Mesendoderm (in vitro differentiated cells): ENCODE results near the gene ALOX5.

ENCODE experiments used
- DNase-seq: peaks from one replicate; pipeline ENCODE4 v3.0.0; 2013
- H2AK5ac ChIP-seq: 2 replicates; pipeline ENCODE4 v1.6.1; 2013; ENCODE audit warnings: low read length, inconsistent platforms
- H2BK120ac ChIP-seq: 2 replicates; pipeline ENCODE4 v1.6.1; 2013; ENCODE audit warnings: low read depth, mild to moderate bottlenecking, low read length, moderate library complexity, mixed read lengths
- H2BK15ac ChIP-seq: replicated peaks from 2 replicates; pipeline ENCODE4 v1.6.1; 2013; ENCODE audit warnings: low read depth, mild to moderate bottlenecking, moderate library complexity
- H2BK5ac ChIP-seq: 2 replicates; pipeline ENCODE4 v1.6.1; 2013; ENCODE audit warnings: low read length, inconsistent platforms
- H3K18ac ChIP-seq: 2 replicates; pipeline ENCODE4 v1.6.1; 2013; ENCODE audit warnings: mild to moderate bottlenecking, low read length, mixed read lengths
- H3K23ac ChIP-seq: one replicate; pipeline ENCODE4 v1.6.1; 2013; ENCODE audit warnings: low read length
- H3K27ac ChIP-seq: 2 replicates; pipeline ENCODE4 v1.5.1; 2013; ENCODE audit warnings: low read depth, mild to moderate bottlenecking, inconsistent platforms, low read length, moderate library complexity
- H3K27me3 ChIP-seq: 2 replicates; pipeline ENCODE4 v1.6.1; 2013; ENCODE audit warnings: low read length, control low read depth, mild to moderate bottlenecking, inconsistent platforms; ENCODE audit not compliant: insufficient read depth, poor library complexity
- H3K36me3 ChIP-seq: 2 replicates; pipeline ENCODE4 v1.6.1; 2013; ENCODE audit warnings: low read length, inconsistent platforms; ENCODE audit not compliant: control insufficient read depth, insufficient read depth
- H3K4ac ChIP-seq: one replicate; pipeline ENCODE4 v1.6.1; 2013; ENCODE audit warnings: low read depth, mild to moderate bottlenecking, low read length, moderate library complexity
- H3K4me1 ChIP-seq: 2 replicates; pipeline ENCODE4 v1.6.1; 2013; ENCODE audit warnings: low read depth, low read length, inconsistent platforms; ENCODE audit not compliant: control insufficient read depth
- H3K4me2 ChIP-seq: 2 replicates; pipeline ENCODE4 v1.6.1; 2013; ENCODE audit warnings: low read length
- H3K4me3 ChIP-seq: 2 replicates; pipeline ENCODE4 v1.5.1; 2013; ENCODE audit warnings: mild to moderate bottlenecking, low read length
- H3K56ac ChIP-seq: one replicate; pipeline ENCODE4 v1.6.1; 2013; ENCODE audit warnings: low read length
- H3K79me1 ChIP-seq: 2 replicates; pipeline ENCODE4 v1.6.1; 2013; ENCODE audit warnings: low read length, inconsistent platforms
- H3K79me2 ChIP-seq: 2 replicates; pipeline ENCODE4 v1.6.1; 2013; ENCODE audit warnings: mild to moderate bottlenecking, low read length; ENCODE audit not compliant: control insufficient read depth, insufficient read depth
- H3K9ac ChIP-seq: 2 replicates; pipeline ENCODE4 v1.6.1; 2013; ENCODE audit warnings: low read length, inconsistent platforms
- H4K5ac ChIP-seq: one replicate; pipeline ENCODE4 v1.6.1; 2013; ENCODE audit warnings: low read length
- H4K8ac ChIP-seq: one replicate; pipeline ENCODE4 v1.6.1; 2013; ENCODE audit warnings: low read depth, mild to moderate bottlenecking, control low read depth, low read length, moderate library complexity
- WGBS: extraction: QIAGEN DNeasy Blood & Tissue Kit; methylation state at CpG from one replicate; pipeline ENCODE4 v1.1.7; 2013; ENCODE audit warnings: low lambda C conversion rate, missing lambda C conversion rate; ENCODE audit not compliant: insufficient coverage; ENCODE audit errors: extremely low coverage; 5-methylcytosine and 5-hydroxymethylcytosine counted together

Gene ALOX5

GRCh38 chr10:45446858-45447257 is 72.8 kb downstream of the ALOX5 start:
- no peak overlapping the region for H2BK15ac ChIP-seq
- H4K5ac ChIP-seq: no peak overlapping the region
- no peaks in the 10 kb centered on the region for H3K4me1 ChIP-seq
- H3K4me2 ChIP-seq: no peak overlapping the region
- H2AK5ac ChIP-seq: no peak overlapping the region
- H4K8ac ChIP-seq: no peak overlapping the region
- no peaks in the 10 kb centered on the region for H3K36me3 ChIP-seq
- no peak overlapping the region for H3K56ac ChIP-seq
- WGBS: no CpG with 5 or more reads among the region's 7 CpGs
- no peak for DNase-seq
- H3K9ac ChIP-seq: no peak overlapping the region
- H2BK120ac ChIP-seq: no peak overlapping the region
- H3K4ac ChIP-seq: no peak overlapping the region
- no peaks in the 10 kb centered on the region for H3K27me3 ChIP-seq
- H3K79me2 ChIP-seq: no peaks in the 10 kb centered on the region
- no peak overlapping the region for H3K18ac ChIP-seq
- no peak overlapping the region for H3K27ac ChIP-seq
- no peak overlapping the region for H3K4me3 ChIP-seq
- H2BK5ac ChIP-seq: no peak overlapping the region
- no peak overlapping the region for H3K23ac ChIP-seq
- no peaks in the 10 kb centered on the region for H3K79me1 ChIP-seq

GRCh38 chr10:45447416-45447815 is 73.4 kb downstream of the ALOX5 start:
- H3K79me1 ChIP-seq: no peaks in the 10 kb centered on the region
- no peaks in the 10 kb centered on the region for H3K36me3 ChIP-seq
- H2BK15ac ChIP-seq: no peak overlapping the region
- no peak overlapping the region for H3K23ac ChIP-seq
- no peak overlapping the region for H2BK120ac ChIP-seq
- H3K4ac ChIP-seq: no peak overlapping the region
- WGBS: no CpG with 5 or more reads among the region's 2 CpGs
- no peak overlapping the region for H3K4me2 ChIP-seq
- no peaks in the 10 kb centered on the region for H3K4me1 ChIP-seq
- no peak overlapping the region for H3K56ac ChIP-seq
- H2BK5ac ChIP-seq: no peak overlapping the region
- H3K27ac ChIP-seq: no peak overlapping the region
- no peak overlapping the region for H3K4me3 ChIP-seq
- H2AK5ac ChIP-seq: no peak overlapping the region
- no peaks in the 10 kb centered on the region for H3K27me3 ChIP-seq
- DNase-seq: no peak
- no peak overlapping the region for H3K18ac ChIP-seq
- H3K9ac ChIP-seq: no peak overlapping the region
- no peak overlapping the region for H4K5ac ChIP-seq
- no peak overlapping the region for H4K8ac ChIP-seq
- no peaks in the 10 kb centered on the region for H3K79me2 ChIP-seq

GRCh38 chr10:45450866-45451265 is 76.8 kb downstream of the ALOX5 start:
- Histone ChIP-seq H3K4me3 (no peak overlapping the region), H2AK5ac (no peak overlapping the region), H3K4me1 (no peaks in the 10 kb centered on the region), H2BK120ac (no peak overlapping the region), H3K27ac (no peak overlapping the region), H2BK5ac (no peak overlapping the region), H4K5ac (no peak overlapping the region), H4K8ac (no peak overlapping the region), H2BK15ac (no peak overlapping the region), H3K79me2 (no peaks in the 10 kb centered on the region), H3K9ac (no peak overlapping the region), H3K23ac (no peak overlapping the region), H3K56ac (no peak overlapping the region), H3K18ac (no peak overlapping the region), H3K36me3 (no peaks in the 10 kb centered on the region), H3K79me1 (no peaks in the 10 kb centered on the region), H3K4ac (no peak overlapping the region), H3K4me2 (no peak overlapping the region), H3K27me3 (no peaks in the 10 kb centered on the region)
- no CpG with 5 or more reads among the region's 3 CpGs for WGBS
- no peak for DNase-seq

GRCh38 chr10:45451407-45451806 is 77.4 kb downstream of the ALOX5 start:
- Histone ChIP-seq H3K4me3 (no peak overlapping the region), H3K23ac (no peak overlapping the region), H4K5ac (no peak overlapping the region), H3K4me1 (no peaks in the 10 kb centered on the region), H2BK15ac (no peak overlapping the region), H2AK5ac (no peak overlapping the region), H3K27ac (no peak overlapping the region), H3K79me2 (no peaks in the 10 kb centered on the region), H3K36me3 (no peaks in the 10 kb centered on the region), H3K27me3 (no peaks in the 10 kb centered on the region), H3K9ac (no peak overlapping the region), H3K79me1 (no peaks in the 10 kb centered on the region), H3K56ac (no peak overlapping the region), H3K18ac (no peak overlapping the region), H3K4ac (no peak overlapping the region), H2BK5ac (no peak overlapping the region), H2BK120ac (no peak overlapping the region), H4K8ac (no peak overlapping the region), H3K4me2 (no peak overlapping the region)
- WGBS: no CpG with 5 or more reads among the region's 3 CpGs
- no peak for DNase-seq

GRCh38 chr10:45452268-45452667 is 78.3 kb downstream of the ALOX5 start:
- no peak overlapping the region for H4K8ac ChIP-seq
- no peak for DNase-seq
- H2BK120ac ChIP-seq: no peak overlapping the region
- no peak overlapping the region for H3K4me2 ChIP-seq
- H3K36me3 ChIP-seq: no peaks in the 10 kb centered on the region
- no peak overlapping the region for H4K5ac ChIP-seq
- H3K4me3 ChIP-seq: no peak overlapping the region
- H2AK5ac ChIP-seq: no peak overlapping the region
- H3K18ac ChIP-seq: no peak overlapping the region
- H2BK5ac ChIP-seq: no peak overlapping the region
- H3K56ac ChIP-seq: no peak overlapping the region
- no peak overlapping the region for H3K23ac ChIP-seq
- no peak overlapping the region for H2BK15ac ChIP-seq
- no peak overlapping the region for H3K4ac ChIP-seq
- H3K79me2 ChIP-seq: no peaks in the 10 kb centered on the region
- H3K4me1 ChIP-seq: no peaks in the 10 kb centered on the region
- no peak overlapping the region for H3K27ac ChIP-seq
- no peaks in the 10 kb centered on the region for H3K27me3 ChIP-seq
- H3K79me1 ChIP-seq: no peaks in the 10 kb centered on the region
- H3K9ac ChIP-seq: no peak overlapping the region

- Histone ChIP-seq H3K27ac (no peak overlapping the region), H3K4ac (no peak overlapping the region), H3K79me2 (no peaks in the 10 kb centered on the region), H3K18ac (no peak overlapping the region), H2BK15ac (no peak overlapping the region), H3K27me3 (no peaks in the 10 kb centered on the region), H3K4me1 (no peaks in the 10 kb centered on the region), H2AK5ac (no peak overlapping the region), H3K4me2 (no peak overlapping the region), H3K56ac (no peak overlapping the region), H3K9ac (no peak overlapping the region), H2BK5ac (no peak overlapping the region), H3K36me3 (no peaks in the 10 kb centered on the region), H4K8ac (no peak overlapping the region), H3K4me3 (no peak overlapping the region), H2BK120ac (no peak overlapping the region), H3K79me1 (no peaks in the 10 kb centered on the region), H4K5ac (no peak overlapping the region), H3K23ac (no peak overlapping the region)
- no peak for DNase-seq
- no CpG with 5 or more reads among the region's 7 CpGs for WGBS
Observed at GRCh38 chr10:45452743-45453452, 78.9 kb downstream of the ALOX5 start.
